Upper lobe of left lung (tissue), 6 donors: Measurements from ENCODE around the gene FOXP1. TPM values are rescaled to one million over a fixed set of nuclear protein-coding genes. Genes with fewer than 3 reads are reported as not detected.

Source experiments
- ATAC-seq, 2 donors: fragments of 200-7000 bp; cut with Tn5 transposase; one replicate each; pipeline ENCODE4 v1.9.1; 2022; ENCODE audit warnings: mild to moderate bottlenecking in 2 of 2, moderate library complexity in 2 of 2; ENCODE audit not compliant: low FRiP score in 2 of 2
- DNase-seq, 2 donors: peaks; one replicate each; pipeline ENCODE4 v3.0.0-alpha.2; 2019 to 2020
- H3K27ac ChIP-seq, 4 donors: fragments of 200-600 bp; sonication (generic); one replicate each; pipeline ENCODE4 v1.5.1; 2016 to 2019
- H3K27me3 ChIP-seq, 4 donors: fragments of 200-600 bp; sonication (generic); one replicate each; pipeline ENCODE4 v1.5.1; 2017 to 2019
- H3K36me3 ChIP-seq, 4 donors: fragments of 200-600 bp; sonication (generic); one replicate each; pipeline ENCODE4 v1.5.1; 2016 to 2019
- H3K4me1 ChIP-seq, 4 donors: fragments of 200-600 bp; sonication (generic); one replicate each; pipeline ENCODE4 v1.5.1; 2018 to 2019
- H3K4me3 ChIP-seq, 4 donors: fragments of 200-600 bp; sonication (generic); one replicate each; pipeline ENCODE4 v1.5.1; 2017 to 2019; ENCODE audit warnings: mild to moderate bottlenecking in 2 of 4, moderate library complexity in 1 of 4
- H3K9me3 ChIP-seq, 4 donors: fragments of 200-600 bp; sonication (generic); one replicate each; pipeline ENCODE4 v1.5.1; 2018 to 2019
- CTCF ChIP-seq, 6 experiments: fragments of 450-650 bp in 4 of 6; fragments of 200-600 bp in 2 of 6; sonication (generic) in 2 of 6; IDR thresholded peaks; one replicate each; pipeline ENCODE4 v1.5.1; 2016 to 2019; ENCODE audit warnings: antibody characterized with exemption in 6 of 6
- EP300 ChIP-seq, 4 donors: sonication (generic); formaldehyde crosslinking; IDR thresholded peaks; one replicate each; pipeline ENCODE4 v1.5.1; 2017; ENCODE audit warnings: antibody characterized with exemption in 4 of 4, control low read depth in 2 of 4
- POLR2A ChIP-seq, 4 donors: fragments of 450-650 bp; IDR thresholded peaks; one replicate each; pipeline ENCODE4 v1.5.1; 2016 to 2017; ENCODE audit warnings: antibody characterized with exemption in 4 of 4, mild to moderate bottlenecking in 2 of 4
- POLR2AphosphoS5 ChIP-seq, 2 donors: sonication (generic); formaldehyde crosslinking; IDR thresholded peaks; one replicate each; pipeline ENCODE4 v1.5.1; 2017; ENCODE audit warnings: antibody characterized with exemption in 2 of 2
- WGBS, 2 donors: methylation state at CpG; one replicate each; pipeline ENCODE4 v1.1.5; 2017 to 2018; 5-methylcytosine and 5-hydroxymethylcytosine counted together
- small RNA-seq, 4 donors: library from RNA; depleted of rRNA; stranded (forward); fragments of <200 nt; gene quantifications; one replicate each; pipeline ENCODE3, GENCODE V24; 2016
- total RNA-seq, 6 donors: library from RNA; depleted of rRNA in 4 of 6; stranded (reverse); fragments of >200 nt in 4 of 6; gene quantifications; one replicate each; pipeline versions ENCODE4 v1.1.0 to v1.2.1, GENCODE V29; 2016 to 2021
- donor health status: DM: no; HTN: no; CAD: no; lungs with moderate emphysema.
- donor health status: DM: no; HTN: yes; CAD: no; lungs with severe emphysema.

FOXP1 gene
- total RNA-seq, 6 donors from 2014 or later: 103 to 248 (median 134) TPM

GRCh38 chr3:70905491-70905890 lies 678.0 kb downstream of the FOXP1 start:
- Histone ChIP-seq H3K4me3 (no peak overlapping the region), H3K36me3 (no peaks in the 10 kb centered on the region), H3K9me3 (no peaks in the 10 kb centered on the region), H3K27me3 (no peaks in the 10 kb centered on the region), H3K4me1 (no peaks in the 10 kb centered on the region), H3K27ac (no peak overlapping the region)
- no peak for ATAC-seq
- DNase-seq: no peak
- no peak for TF ChIP-seq EP300 (IDR thresholded peaks at IDR 0.05)
- no peak for TF ChIP-seq POLR2A (IDR thresholded peaks at IDR 0.05)
- TF ChIP-seq POLR2AphosphoS5 (IDR thresholded peaks at IDR 0.05): no peak
- no peak for TF ChIP-seq CTCF (IDR thresholded peaks at IDR 0.05)
- WGBS, 2 donors: 96 to 97% methylated on average over 11 of the region's 11 CpGs

Small RNAs within 50 kb of the gene (small RNA-seq; reads per million reads assigned to genes)
- 0 to 0.72 (median 0) reads per million in 4 donors for gene MIR1284

Other genes with a start within 250 kb of the FOXP1 start
- gene EIF4E3, start 141.7 kb upstream of the FOXP1 start, total RNA-seq: 10 to 100 TPM in 5 of 6 donors, 1 to 10 TPM in 1; 7.3 to 40.2 (median 21.2) TPM
- gene GPR27, start 170.1 kb upstream of the FOXP1 start, total RNA-seq: 1 to 10 TPM in 3 of 6 donors, under 1 TPM in 2, not detected in 1; 0.39 to 4.4 (median 1.3) TPM
- 10 to 100 TPM in 1 of 6 donors, 1 to 10 TPM in 4, not detected in 1; 2.3 to 10.7 (median 3.3) TPM for gene PROK2, start 201.4 kb upstream of the FOXP1 start, total RNA-seq